Ishikawa (cell line): ENCODE results near the gene NSD2.

Source experiments
- CEBPB ChIP-seq: IDR thresholded peaks from 2 replicates; pipeline ENCODE4 v1.6.1; 2012
- CREB1 ChIP-seq: IDR thresholded peaks from 2 replicates; pipeline ENCODE4 v1.6.1; 2012; ENCODE audit warnings: low read depth
- EGR1 ChIP-seq: IDR thresholded peaks from 2 replicates; pipeline ENCODE4 v1.6.1; 2012
- EP300 ChIP-seq: IDR thresholded peaks from 2 replicates; pipeline ENCODE4 v1.6.1; 2012; ENCODE audit warnings: borderline replicate concordance
- FOXM1 ChIP-seq: IDR thresholded peaks from 2 replicates; pipeline ENCODE4 v1.6.1; 2012; ENCODE audit warnings: low read depth, borderline replicate concordance
- NFIC ChIP-seq: IDR thresholded peaks from 2 replicates; pipeline ENCODE4 v1.6.1; 2012
- RAD21 ChIP-seq: IDR thresholded peaks from 2 replicates; pipeline ENCODE4 v1.6.1; 2012; ENCODE audit warnings: low read depth
- REST ChIP-seq: IDR thresholded peaks from 2 replicates; pipeline ENCODE4 v1.6.1; 2012; ENCODE audit warnings: low read depth, mild to moderate bottlenecking
- TAF1 ChIP-seq: IDR thresholded peaks from 2 replicates; pipeline ENCODE4 v1.6.1; 2012; ENCODE audit warnings: low read depth, mild to moderate bottlenecking
- TCF12 ChIP-seq: IDR thresholded peaks from 2 replicates; pipeline ENCODE4 v1.6.1; 2012; ENCODE audit warnings: low read depth
- TEAD4 ChIP-seq: IDR thresholded peaks from 2 replicates; pipeline ENCODE4 v1.6.1; 2012
- USF1 ChIP-seq: IDR thresholded peaks from 2 replicates; pipeline ENCODE4 v1.6.1; 2012
- YY1 ChIP-seq: IDR thresholded peaks from 2 replicates; pipeline ENCODE4 v1.6.1; 2012; ENCODE audit warnings: low read depth
- ZBTB7A ChIP-seq: IDR thresholded peaks from 2 replicates; pipeline ENCODE4 v1.6.1; 2012; ENCODE audit warnings: low read depth
- TF ChIP-seq, protein P1 (sequence below): IDR thresholded peaks from 2 replicates; pipeline ENCODE4 v1.6.1; 2012

NSD2 gene

DNA sequence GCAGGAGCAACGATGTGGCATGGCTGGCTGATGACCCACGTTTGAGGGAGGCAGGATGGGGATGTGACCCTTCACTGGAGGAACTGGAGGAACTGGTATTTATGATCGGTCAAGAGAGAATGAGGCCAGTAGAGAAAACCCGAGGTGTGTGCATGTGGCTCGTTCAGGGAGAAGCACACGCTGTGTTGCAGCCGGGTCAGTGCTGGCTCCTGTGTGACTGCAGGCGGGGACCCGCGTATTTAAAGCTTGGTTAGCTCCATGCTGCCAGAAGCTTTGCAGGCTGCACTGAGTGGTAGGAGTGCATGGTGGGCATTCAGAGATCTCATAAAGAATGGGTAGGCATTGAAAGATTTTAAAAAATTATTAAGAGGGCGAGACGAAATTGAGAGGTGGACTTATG is 85.4 kb downstream of the NSD2 start:
- no peak for TF ChIP-seq ZBTB7A
- no peak for TF ChIP-seq NFIC

DNA sequence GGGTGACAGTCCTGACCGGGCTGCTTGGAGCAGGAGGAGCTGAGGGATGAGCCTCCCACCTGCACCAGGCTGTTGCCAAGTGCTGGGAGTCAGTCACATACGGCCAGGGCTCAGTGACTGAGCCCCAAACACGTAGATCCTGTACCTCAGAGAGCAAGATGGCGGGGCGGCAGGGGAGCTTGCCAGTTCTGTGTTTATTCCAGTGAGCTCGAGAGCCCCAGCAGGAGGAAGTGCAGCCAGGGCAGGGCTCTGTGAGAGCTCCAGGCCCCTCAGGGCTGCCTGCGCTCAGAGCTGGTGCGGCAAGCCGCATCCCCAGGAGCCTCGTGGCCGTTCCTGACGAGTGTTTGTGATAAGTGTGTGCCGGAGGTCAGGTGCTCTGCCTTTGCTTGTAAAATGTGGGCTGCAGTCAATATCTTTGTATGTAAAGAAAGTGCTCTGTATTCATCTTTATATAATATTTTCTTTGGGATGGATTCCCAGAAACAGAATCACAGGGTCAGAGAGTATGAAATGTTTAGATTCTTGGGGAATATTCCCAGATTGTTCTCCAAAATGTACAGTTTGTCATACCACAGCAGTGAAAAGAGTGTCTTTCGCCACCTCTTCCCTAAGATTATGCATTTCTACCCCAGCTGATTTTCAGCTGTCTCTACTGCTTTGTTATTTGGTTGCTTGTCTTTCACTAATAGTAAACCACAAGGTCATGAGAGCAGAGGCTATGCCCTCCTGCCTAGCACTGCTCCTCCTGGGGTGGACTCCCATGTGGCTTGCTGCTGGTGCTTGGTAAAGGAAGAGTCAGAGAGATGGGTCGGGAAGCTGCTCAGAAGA is 87.3 kb downstream of the NSD2 start:
- TF ChIP-seq EGR1 (no peak), FOXM1 (no peak), TEAD4 (no peak), RAD21 (no peak), ZBTB7A (no peak), EP300 (no peak), CREB1 (no peak), TAF1 (no peak), USF1 (no peak), CEBPB (no peak), REST (no peak), YY1 (no peak), NFIC (no peak), TCF12 (no peak)
- TF ChIP-seq, protein P1, sequence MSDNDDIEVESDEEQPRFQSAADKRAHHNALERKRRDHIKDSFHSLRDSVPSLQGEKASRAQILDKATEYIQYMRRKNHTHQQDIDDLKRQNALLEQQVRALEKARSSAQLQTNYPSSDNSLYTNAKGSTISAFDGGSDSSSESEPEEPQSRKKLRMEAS, result no peak

- no peak for TF ChIP-seq CEBPB
- TF ChIP-seq EP300, result no peak
- no peak for TF ChIP-seq CREB1
- TF ChIP-seq TCF12, result no peak
Measured at GRCh38 chr4:1959104-1959384, 87.9 kb downstream of the NSD2 start.

DNA sequence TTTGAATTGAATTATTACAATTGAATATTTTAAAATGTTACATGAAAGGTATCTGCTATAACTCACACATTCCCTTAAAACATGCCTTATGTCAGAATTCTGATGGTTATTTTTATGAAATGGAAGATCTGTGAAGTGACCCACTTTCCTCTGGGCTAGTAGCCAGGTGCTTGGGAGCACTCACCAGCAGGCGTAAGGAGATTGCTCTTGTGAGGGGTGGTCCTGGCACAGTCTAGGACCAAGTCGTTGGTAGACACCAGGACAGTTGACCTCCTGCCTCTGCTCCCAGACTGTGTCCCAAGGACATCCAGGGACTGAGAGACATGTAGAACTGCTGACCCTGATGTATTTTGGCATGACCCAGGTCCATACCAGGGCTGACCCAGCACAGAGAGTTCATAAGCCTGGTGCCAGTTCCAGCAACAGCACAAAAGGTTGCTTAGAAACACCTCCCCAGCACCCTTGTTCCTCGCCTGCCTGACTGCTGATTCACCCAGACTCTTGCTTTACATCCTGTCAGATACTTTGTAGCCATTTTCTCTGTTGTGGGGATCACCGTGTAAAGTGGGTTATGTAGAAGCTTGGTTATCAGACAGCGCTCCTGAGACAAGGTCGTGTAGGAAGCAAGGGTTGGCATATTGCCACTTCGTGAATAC is 89.1 kb downstream of the NSD2 start:
- TF ChIP-seq EGR1 (no peak), TAF1 (no peak), NFIC (no peak), CEBPB (no peak), TCF12 (no peak), USF1 (no peak)
- TF ChIP-seq, protein P1, result no peak

DNA sequence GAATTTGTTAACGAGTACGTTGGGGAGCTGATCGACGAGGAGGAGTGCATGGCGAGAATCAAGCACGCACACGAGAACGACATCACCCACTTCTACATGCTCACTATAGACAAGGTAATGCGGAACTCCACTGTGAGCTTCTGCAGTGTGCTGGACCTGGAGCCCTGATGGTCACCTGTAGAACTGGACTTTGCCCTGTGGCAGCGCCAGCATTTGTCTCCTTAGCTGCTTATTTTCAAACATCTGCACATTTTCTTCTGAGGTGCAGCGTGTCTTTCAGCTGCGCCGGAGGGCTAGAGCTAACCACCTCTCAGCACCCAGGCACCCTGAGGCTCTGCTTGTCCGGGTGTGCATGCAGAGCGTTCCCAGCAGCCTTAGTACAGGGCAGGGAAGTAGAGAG is 89.8 kb downstream of the NSD2 start:
- TF ChIP-seq FOXM1 (no peak), TCF12 (no peak), TEAD4 (no peak), ZBTB7A (no peak), EP300 (no peak), CEBPB (no peak), RAD21 (no peak), YY1 (no peak), EGR1 (no peak)
- TF ChIP-seq, protein P1, result no peak

DNA sequence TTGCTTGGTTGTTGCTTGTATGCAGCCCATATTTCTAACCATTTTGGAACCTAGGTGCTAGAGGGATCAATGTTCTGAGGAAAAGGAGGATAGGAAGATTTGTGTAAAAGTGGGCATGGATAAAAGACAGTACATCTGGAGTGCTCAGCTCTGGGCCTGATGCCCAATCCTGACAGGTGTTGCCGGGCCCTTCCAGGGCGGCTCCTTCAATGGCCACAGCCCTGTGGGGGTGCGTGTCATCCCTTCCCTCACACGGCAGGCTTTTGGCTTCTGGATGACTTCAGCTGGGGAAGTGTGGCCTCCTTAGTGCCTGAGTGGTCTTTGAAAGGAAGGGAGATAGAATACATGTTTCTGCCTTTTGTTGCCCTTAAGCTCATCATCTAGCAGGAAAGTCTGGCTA is 90.4 kb downstream of the NSD2 start:
- TF ChIP-seq EGR1 (no peak), TCF12 (no peak), USF1 (no peak), TAF1 (no peak), ZBTB7A (no peak), YY1 (no peak), CREB1 (no peak), REST (no peak), FOXM1 (no peak), RAD21 (no peak), NFIC (no peak), CEBPB (no peak), TEAD4 (no peak)
- TF ChIP-seq, protein P1, result no peak
